Activated CD4-positive, alpha-beta memory T cell treated with anti-CD3 and anti-CD28 coated beads, Interleukin-2, amount 10 ng/mL, durations not matched to agents 7 days and 5 days (primary cell): ENCODE data around the gene TMEM185B. TPM values are rescaled to one million over a fixed set of nuclear protein-coding genes. Genes with fewer than 3 reads are reported as not detected.
"Not testable (repeated sequence)": the region's sequence is repeated elsewhere in the genome, so short reads cannot be mapped to it uniquely, and the experiment has no call there.

Experiments used
- CTCF ChIA-PET: fragments of 350-600 bp; sonication (Branson Sonifier 250); formaldehyde crosslinking; loops from one replicate; lab custom pipeline; 2021; ENCODE audit warnings: antibody characterized with exemption, inconsistent platforms; lab: Charles Lee
- POLR2A ChIA-PET: fragments of 350-600 bp; sonication (Branson Sonifier 250); formaldehyde crosslinking; loops from one replicate; lab custom pipeline; 2021; ENCODE audit warnings: antibody characterized with exemption; lab: Charles Lee
- DNase-seq: peaks from one replicate; pipeline ENCODE4 v3.0.0-alpha.2; 2020
- H3K27ac Mint-ChIP-seq: one replicate; pipeline ENCODE4 v1.8.0; 2021; ENCODE audit warnings: mild to moderate bottlenecking, mixed read lengths
- H3K27me3 Mint-ChIP-seq: one replicate; pipeline ENCODE4 v1.8.0; 2021; ENCODE audit warnings: mixed read lengths
- H3K36me3 Mint-ChIP-seq: one replicate; pipeline ENCODE4 v1.8.0; 2021; ENCODE audit warnings: low read depth, mixed read lengths
- H3K4me1 Mint-ChIP-seq: one replicate; pipeline ENCODE4 v1.8.0; 2021; ENCODE audit warnings: mixed read lengths
- H3K4me3 Mint-ChIP-seq: one replicate; pipeline ENCODE4 v1.8.0; 2021; ENCODE audit warnings: mild to moderate bottlenecking, mixed read lengths
- H3K9me3 Mint-ChIP-seq: one replicate; pipeline ENCODE4 v1.8.0; 2021; ENCODE audit warnings: mixed read lengths
- total RNA-seq, 2 experiments: library from RNA; stranded (reverse); gene quantifications; one replicate each; pipeline ENCODE4 v1.2.3, GENCODE V29; 2021

TMEM185B gene
- total RNA-seq = 10 to 100 TPM; 19.2 to 21.8 TPM

DNA sequence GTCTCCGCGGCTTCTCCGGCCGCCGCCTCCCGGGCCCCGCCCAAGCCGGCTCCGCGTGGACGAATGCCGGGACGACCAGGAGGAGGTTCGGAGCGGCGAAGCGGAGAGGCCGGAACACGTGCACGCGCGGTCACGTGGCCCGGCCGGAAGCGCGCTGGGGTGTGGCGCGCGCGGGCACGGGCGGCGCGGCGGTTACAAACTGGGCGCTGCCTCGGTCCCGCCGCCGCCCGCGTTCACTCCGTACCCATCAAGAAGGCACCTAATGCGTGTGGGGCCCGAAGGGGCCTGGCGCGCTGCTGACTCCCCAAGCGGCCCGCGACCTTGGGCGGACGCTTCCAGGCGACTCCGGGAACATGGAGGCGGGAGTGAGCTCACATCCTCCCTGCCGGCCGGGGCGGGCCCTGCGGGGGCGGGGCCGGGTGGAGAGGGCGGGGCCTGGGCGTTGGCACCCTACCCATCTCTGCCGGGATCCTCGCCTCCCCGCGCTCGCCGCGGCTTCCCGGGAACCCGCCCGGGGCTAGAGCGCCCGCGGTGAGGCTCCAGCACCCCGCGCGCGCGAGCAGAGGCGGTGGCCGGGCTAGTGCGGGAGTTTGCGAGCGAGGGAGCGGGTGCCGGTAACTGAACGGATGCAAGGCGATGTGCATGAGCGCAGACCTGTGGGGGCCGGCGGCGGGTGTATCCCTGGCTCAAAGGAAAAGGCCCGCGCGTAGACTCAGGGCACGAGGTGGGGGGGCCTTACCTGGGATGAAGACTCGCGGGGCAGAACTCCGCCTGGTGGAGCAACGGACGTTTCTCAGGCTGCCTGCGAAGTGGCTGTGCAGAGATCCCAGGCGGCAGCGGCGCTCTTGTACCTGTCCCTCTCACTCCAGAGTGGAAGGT lies at the start of gene TMEM185B:
TSS of gene TMEM185B (minus strand) at position 367 of the 879 bp plus-strand sequence. CDS start 424 bp downstream, outside the sequence.
- ChIA-PET CTCF (interaction anchor here (1.5 to 4.9 kb wide), 4 partner anchors 9 to 90 kb away, joined by 3 to 18 read pairs (median 11); no protein-coding TSS in a partner anchor), POLR2A (interaction anchor here (1.0 to 3.8 kb wide), 12 partner anchors 9 to 215 kb away, joined by 3 to 36 read pairs (median 4); partner anchors contain the start of gene RALB)
- peak; percentile 93 for DNase-seq
- peaks cover 70% of the 10 kb centered on the region for H3K36me3 Mint-ChIP-seq
- H3K4me3 Mint-ChIP-seq = peak within 1 kb of the TSS; percentile 78
- no peaks in the 10 kb centered on the region for H3K27me3 Mint-ChIP-seq
- H3K4me1 Mint-ChIP-seq = peaks cover 65% of the 10 kb centered on the region
- peaks cover 8% of the 10 kb centered on the region for H3K9me3 Mint-ChIP-seq
- H3K27ac Mint-ChIP-seq = peak within 1 kb of the TSS; percentile 83

DNA sequence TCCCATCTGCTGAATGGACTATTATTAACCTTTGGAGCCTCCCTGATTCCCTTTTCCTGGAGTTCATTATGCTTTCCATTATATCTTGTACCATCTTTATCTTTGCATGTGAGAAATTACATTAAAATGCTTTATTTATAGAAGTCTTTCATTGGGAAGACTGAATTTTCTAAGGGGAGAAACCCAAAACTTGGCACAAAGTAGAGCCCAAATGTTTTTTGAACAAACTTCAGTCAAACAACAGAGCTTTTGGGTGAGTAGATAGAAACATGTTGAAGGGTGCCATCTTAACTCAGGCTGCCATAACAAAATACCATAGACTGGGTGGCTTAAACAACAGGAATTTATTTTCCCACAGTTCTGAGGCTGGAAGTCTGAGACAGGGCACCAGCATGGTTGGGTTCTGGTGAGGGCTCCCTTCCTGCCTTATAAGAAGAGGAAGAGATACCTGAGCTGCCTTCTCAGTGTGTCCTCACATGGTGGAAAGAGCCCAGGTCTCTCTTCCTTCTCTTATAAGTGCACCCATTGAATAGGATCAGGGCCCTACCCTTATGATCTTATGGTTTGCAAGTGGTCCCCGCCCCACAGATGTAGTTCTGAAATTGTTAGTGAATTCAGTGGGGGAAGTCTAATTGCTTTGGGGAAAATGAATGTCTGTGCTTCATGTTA lies 48.6 kb upstream of the TMEM185B start:
- H3K4me1 Mint-ChIP-seq = peaks cover 38% of the 10 kb centered on the region
- H3K36me3 Mint-ChIP-seq = peaks cover 85% of the 10 kb centered on the region
- no peaks in the 10 kb centered on the region for H3K27me3 Mint-ChIP-seq
- ChIA-PET POLR2A (interaction anchor here (1.2 kb wide), 1 partner anchor 9 kb away, joined by 3 read pairs; no protein-coding TSS in a partner anchor), CTCF (interaction anchor here (1.2 kb wide), 1 partner anchor 41 kb away, joined by 4 read pairs; no protein-coding TSS in a partner anchor)
- DNase-seq = no peak
- H3K4me3 Mint-ChIP-seq = no peak overlapping the region
- H3K27ac Mint-ChIP-seq = no peak overlapping the region
- H3K9me3 Mint-ChIP-seq = peaks cover 36% of the 10 kb centered on the region

DNA sequence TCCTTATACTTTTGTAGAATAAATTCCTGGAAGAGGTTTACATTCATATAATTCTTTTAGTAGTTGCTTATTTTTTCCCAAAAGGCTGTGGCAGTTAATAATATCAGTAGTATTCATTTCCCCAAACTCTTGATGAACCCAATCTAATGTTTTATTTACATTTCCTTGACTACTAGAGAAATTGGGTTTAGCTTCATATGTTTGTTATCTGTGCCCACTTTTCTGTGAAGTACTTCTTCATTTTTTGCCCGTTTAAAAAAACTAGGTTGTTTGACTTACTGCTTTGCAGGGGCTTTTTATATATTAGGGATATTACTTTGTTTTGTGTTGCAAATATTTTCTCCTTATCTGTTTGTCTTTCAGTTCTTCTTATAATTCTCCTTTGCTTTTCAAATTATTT lies 46.6 kb upstream of the TMEM185B start:
- no peak for DNase-seq
- Mint-ChIP-seq H3K4me3 (no peak overlapping the region), H3K4me1 (peaks cover 42% of the 10 kb centered on the region), H3K27ac (no peak overlapping the region), H3K27me3 (no peaks in the 10 kb centered on the region), H3K9me3 (peaks cover 29% of the 10 kb centered on the region), H3K36me3 (peaks cover 83% of the 10 kb centered on the region)
- POLR2A ChIA-PET = interaction anchor here (1.0 to 1.5 kb wide), 2 partner anchors 14 kb away, joined by 4 read pairs; no protein-coding TSS in a partner anchor
- CTCF ChIA-PET = no interaction called here

DNA sequence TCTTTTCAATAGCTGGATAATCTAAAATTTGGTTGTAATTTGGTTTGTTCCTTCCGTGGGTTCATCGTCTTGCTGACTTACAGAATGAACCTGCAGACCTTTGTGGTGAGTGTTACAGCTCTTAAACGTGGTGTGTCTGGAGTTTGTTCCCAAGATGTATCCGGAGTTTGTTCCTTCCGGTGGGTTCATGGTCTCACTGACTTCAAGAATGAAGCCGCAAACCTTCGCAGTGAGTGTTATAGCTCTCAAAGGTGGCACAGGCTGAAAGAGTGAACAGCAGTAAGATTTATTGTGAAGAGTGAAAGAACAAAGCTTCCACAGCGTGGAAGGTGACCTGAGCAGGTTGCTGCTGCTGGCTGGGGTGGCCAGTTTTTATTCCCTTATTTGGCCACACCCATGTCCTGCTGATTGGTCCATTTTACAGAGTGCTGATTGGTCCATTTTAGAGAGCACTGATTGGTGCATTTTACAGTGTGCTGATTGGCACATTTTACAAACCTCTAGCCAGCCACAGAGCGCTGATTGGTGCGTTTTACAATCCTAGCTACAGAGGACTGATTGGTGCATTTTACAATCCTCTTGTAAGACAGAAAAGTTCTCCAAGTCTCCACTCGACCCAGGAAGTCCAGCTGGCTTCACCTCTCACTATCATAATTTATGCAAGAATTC lies 46.0 kb upstream of the TMEM185B start:
- Mint-ChIP-seq H3K27ac (no peak overlapping the region), H3K4me1 (peaks cover 44% of the 10 kb centered on the region), H3K36me3 (peaks cover 80% of the 10 kb centered on the region), H3K27me3 (no peaks in the 10 kb centered on the region), H3K4me3 (no peak overlapping the region), H3K9me3 (peaks cover 29% of the 10 kb centered on the region)
- ChIA-PET CTCF (no interaction called here), POLR2A (interaction anchor here (1.5 kb wide), 1 partner anchor 13 kb away, joined by 4 read pairs; no protein-coding TSS in a partner anchor)
- DNase-seq = no peak

DNA sequence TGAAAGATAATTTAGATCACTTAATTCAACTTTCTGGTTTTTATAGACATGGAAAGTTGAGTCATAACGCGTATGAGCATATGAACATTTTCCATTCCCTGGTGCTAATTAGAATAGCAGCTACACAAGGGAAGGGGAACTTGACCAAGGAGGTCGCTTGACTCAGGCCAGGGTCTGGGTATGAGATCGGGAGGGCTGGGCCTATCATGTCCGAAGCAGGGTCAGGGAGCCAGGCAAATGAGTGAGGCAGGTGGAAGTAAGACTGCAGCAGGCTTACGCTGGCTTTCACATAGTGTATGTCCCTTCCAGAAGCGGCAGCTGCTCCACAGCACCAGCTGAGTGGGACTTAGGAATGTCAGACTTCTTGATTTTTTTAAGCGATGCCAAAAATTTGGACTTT lies 44.1 kb upstream of the TMEM185B start:
- H3K27ac Mint-ChIP-seq = no peak overlapping the region
- POLR2A ChIA-PET = no interaction called here
- no peaks in the 10 kb centered on the region for H3K27me3 Mint-ChIP-seq
- CTCF ChIA-PET = no interaction called here
- peaks cover 26% of the 10 kb centered on the region for H3K4me1 Mint-ChIP-seq
- H3K4me3 Mint-ChIP-seq = no peak overlapping the region
- H3K36me3 Mint-ChIP-seq = peaks cover 63% of the 10 kb centered on the region
- H3K9me3 Mint-ChIP-seq = peaks cover 23% of the 10 kb centered on the region
- DNase-seq = no peak

DNA sequence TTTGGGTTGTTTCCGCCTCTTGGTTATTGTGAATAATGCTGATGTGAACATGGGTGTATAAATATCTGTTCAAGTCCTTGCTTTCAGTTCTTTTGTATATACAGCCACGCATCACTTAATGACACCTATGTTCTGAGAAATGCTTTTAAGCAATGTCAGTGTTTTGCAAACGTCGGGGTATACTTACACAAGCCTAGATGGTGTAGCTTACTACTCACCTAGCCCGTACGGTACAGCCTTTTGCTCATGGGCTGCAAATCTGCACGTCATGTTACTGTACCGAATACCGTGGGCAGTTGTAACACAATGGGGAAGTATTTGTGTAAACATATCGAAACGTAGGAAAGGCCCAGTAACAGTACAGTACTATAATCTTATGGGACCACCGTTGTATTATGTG lies 41.8 kb upstream of the TMEM185B start:
- Mint-ChIP-seq H3K27ac (no peak overlapping the region), H3K4me3 (no peak overlapping the region), H3K27me3 (no peaks in the 10 kb centered on the region), H3K4me1 (peaks cover 15% of the 10 kb centered on the region), H3K9me3 (peaks cover 8% of the 10 kb centered on the region), H3K36me3 (peaks cover 40% of the 10 kb centered on the region)
- no peak for DNase-seq
- POLR2A ChIA-PET = interaction anchor here (1.1 kb wide), 1 partner anchor 26 kb away, joined by 3 read pairs; no protein-coding TSS in a partner anchor
- CTCF ChIA-PET = interaction anchor here (1.6 kb wide), 1 partner anchor 48 kb away, joined by 5 read pairs; no protein-coding TSS in a partner anchor

DNA sequence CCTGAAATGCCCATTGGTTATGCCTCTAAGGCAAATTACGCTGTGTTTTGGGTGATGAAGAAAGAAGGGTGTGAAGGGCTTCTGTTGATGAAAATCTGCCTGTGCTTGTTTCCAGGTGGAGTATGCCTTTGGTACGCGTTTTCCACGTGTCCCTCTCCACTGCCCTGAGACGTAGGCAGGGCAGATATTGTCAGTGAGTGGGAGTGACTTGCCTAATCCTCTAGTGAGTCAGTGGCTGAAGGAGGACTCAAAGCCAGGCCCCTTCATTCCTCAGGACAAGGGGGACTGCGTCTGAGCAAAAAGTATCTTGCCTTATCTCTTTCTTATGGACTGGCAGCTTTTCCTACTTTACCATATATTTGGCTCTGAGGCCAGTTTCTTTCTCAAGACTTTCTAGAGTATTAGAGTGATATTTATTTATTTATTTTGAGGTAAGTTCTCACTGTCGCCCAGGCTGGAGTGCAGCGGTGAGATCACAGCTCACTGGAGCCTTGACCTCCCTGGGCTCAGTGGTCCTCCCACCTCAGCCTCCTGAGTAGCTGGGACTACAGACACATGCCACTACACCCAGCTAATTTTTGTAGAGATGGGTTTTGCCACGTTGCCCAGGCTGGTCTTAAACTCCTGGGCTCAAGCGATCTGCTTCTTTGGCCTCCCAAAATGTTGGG lies 39.7 kb upstream of the TMEM185B start:
- Mint-ChIP-seq H3K9me3 (peaks cover 10% of the 10 kb centered on the region), H3K4me3 (no peak overlapping the region), H3K4me1 (peaks cover 20% of the 10 kb centered on the region), H3K36me3 (peaks cover 35% of the 10 kb centered on the region), H3K27ac (no peak overlapping the region), H3K27me3 (no peaks in the 10 kb centered on the region)
- ChIA-PET CTCF (interaction anchor here (1.6 kb wide), 1 partner anchor 50 kb away, joined by 4 read pairs; no protein-coding TSS in a partner anchor), POLR2A (interaction anchor here (1.0 to 3.1 kb wide), 3 partner anchors 9 to 31 kb away, joined by 3 to 18 read pairs (median 5); partner anchors contain the start of gene RALB)
- no peak for DNase-seq

DNA sequence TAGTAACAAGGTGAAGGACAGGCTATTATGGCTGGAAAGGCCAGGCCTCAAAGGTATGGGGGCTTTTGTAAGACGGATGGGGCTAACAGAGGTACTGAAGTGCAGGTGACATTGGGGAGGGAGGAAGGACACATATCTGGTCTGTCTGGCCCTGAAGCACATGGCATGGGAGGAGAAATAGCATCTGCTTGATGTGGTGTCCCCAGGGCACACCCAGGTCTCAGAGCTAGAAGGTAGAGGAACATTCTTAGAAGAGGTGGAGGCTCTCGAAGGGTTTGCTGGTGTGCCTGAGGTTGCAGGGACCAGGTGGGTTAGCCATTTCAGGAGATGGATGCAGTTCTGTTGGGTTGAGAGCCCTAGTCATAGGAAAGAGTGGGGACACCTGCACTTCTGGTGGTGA lies 39.0 kb upstream of the TMEM185B start:
- CTCF ChIA-PET = interaction anchor here (1.0 to 1.3 kb wide), 2 partner anchors 10 to 27 kb away, joined by 3 read pairs; partner anchors contain the start of gene RALB
- peaks cover 36% of the 10 kb centered on the region for H3K36me3 Mint-ChIP-seq
- no peaks in the 10 kb centered on the region for H3K27me3 Mint-ChIP-seq
- POLR2A ChIA-PET = interaction anchor here (3.1 kb wide), 1 partner anchor 10 kb away, joined by 18 read pairs; the partner anchor contains the start of gene RALB
- H3K27ac Mint-ChIP-seq = no peak overlapping the region
- no peak overlapping the region for H3K4me3 Mint-ChIP-seq
- no peak for DNase-seq
- peaks cover 11% of the 10 kb centered on the region for H3K9me3 Mint-ChIP-seq
- peaks cover 28% of the 10 kb centered on the region for H3K4me1 Mint-ChIP-seq

DNA sequence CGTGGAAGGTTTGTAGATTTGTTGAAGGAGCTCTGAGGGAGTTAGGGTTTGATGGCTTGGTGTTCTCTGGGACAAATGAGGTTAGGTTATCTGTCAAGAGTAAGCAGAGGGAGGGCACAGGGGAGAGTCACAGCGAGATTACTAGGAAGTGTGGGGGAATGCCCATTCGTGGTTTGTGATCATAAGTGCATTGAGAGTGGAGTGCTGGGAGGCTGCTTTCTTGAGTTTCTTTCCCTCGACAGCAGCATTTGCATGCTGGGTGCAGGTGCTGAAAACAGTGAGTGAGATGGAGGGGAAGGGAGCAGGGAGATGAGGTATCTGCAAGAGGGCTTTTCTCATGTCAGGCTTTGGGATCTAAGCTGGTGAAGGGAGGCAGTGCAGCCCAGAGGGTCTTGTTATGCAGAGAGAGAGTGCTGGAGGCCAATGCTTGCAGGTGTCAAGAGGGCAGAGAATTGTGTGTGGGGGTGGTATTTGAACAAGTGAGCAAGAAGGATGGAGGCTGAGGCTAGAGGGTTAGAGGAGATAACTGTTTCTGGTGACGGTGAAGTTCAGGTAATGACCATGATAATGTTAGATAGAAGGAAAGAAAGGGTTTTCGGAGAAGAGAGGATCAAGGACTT lies 38.3 kb upstream of the TMEM185B start:
- peaks cover 11% of the 10 kb centered on the region for H3K9me3 Mint-ChIP-seq
- peaks cover 38% of the 10 kb centered on the region for H3K36me3 Mint-ChIP-seq
- no peak overlapping the region for H3K4me3 Mint-ChIP-seq
- CTCF ChIA-PET = interaction anchor here (1.0 to 1.4 kb wide), 3 partner anchors 9 to 52 kb away, joined by 3 read pairs; partner anchors contain the start of gene RALB
- POLR2A ChIA-PET = interaction anchor here (3.1 kb wide), 1 partner anchor 9 kb away, joined by 18 read pairs; the partner anchor contains the start of gene RALB
- H3K27me3 Mint-ChIP-seq = no peaks in the 10 kb centered on the region
- peak; percentile 36 for DNase-seq
- peaks cover 34% of the 10 kb centered on the region for H3K4me1 Mint-ChIP-seq
- H3K27ac Mint-ChIP-seq = no peak overlapping the region

DNA sequence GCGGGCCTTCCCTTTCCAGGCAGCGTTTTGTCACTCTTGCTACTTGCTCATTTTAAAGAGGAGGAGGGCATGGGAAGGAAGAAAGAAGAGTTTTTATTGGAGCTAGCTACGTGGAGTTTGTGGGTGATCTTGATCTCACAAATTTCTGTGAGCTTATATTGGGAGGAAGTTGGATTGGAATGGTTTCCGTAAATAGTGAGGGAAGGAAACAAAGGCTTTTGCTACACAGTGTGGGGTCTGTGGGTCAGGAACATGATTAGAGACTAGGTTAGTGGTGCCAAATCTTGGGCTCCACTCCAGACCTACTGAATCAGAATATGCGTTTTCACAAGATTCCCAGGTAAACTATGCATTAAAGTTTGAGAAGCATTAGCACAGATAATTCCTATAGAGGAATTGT lies 37.5 kb upstream of the TMEM185B start:
- DNase-seq = no peak
- Mint-ChIP-seq H3K4me3 (no peak overlapping the region), H3K4me1 (peaks cover 42% of the 10 kb centered on the region), H3K27me3 (no peaks in the 10 kb centered on the region), H3K9me3 (peaks cover 11% of the 10 kb centered on the region), H3K36me3 (peaks cover 46% of the 10 kb centered on the region), H3K27ac (peak overlapping the region; percentile 4)
- POLR2A ChIA-PET = interaction anchor here (3.1 kb wide), 1 partner anchor 8 kb away, joined by 18 read pairs; the partner anchor contains the start of gene RALB
- CTCF ChIA-PET = interaction anchor here (1.3 to 1.4 kb wide), 2 partner anchors 8 to 52 kb away, joined by 3 read pairs; partner anchors contain the start of gene RALB

DNA sequence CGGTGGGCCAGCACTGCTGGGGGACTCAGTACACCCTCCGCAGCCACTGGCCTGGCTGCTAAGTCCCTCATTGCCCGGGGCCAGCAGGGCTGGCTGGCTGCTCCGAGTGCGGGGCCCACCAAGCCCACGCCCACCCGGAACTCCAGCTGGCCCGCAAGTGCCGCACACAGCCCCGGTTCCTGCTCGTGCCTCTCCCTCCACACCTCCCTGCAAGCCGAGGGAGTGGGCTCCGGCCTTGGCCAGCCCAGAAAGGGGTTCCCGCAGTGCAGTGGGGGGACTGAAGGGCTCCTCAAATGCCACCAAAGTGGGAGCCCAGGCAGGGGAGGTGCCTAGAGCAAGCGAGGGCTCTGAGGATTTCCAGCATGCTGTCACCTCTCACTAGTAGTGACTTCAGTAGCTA lies 36.7 kb upstream of the TMEM185B start:
- H3K27me3 Mint-ChIP-seq = not testable (repeated sequence)

More for the DNA sequence above, 36.7 kb upstream of the TMEM185B start:
- peaks cover 45% of the 10 kb centered on the region for H3K4me1 Mint-ChIP-seq
- H3K36me3 Mint-ChIP-seq = peaks cover 49% of the 10 kb centered on the region
- DNase-seq, POLR2A ChIA-PET, H3K27ac Mint-ChIP-seq, H3K4me3 Mint-ChIP-seq, CTCF ChIA-PET: not testable (repeated sequence)
- peaks cover 11% of the 10 kb centered on the region for H3K9me3 Mint-ChIP-seq
